ENCODE results near the gene TAF4B. TPM values are rescaled to one million over a fixed set of nuclear protein-coding genes. Genes with fewer than 3 reads are reported as not detected.
"Not testable (repeated sequence)": the region's sequence is repeated elsewhere in the genome, so short reads cannot be mapped to it uniquely, and the experiment has no call there.

TAF4B gene
- total RNA-seq, 4 donors from 2014 or later, result 6.1 to 11.8 (median 7.6) TPM

DNA sequence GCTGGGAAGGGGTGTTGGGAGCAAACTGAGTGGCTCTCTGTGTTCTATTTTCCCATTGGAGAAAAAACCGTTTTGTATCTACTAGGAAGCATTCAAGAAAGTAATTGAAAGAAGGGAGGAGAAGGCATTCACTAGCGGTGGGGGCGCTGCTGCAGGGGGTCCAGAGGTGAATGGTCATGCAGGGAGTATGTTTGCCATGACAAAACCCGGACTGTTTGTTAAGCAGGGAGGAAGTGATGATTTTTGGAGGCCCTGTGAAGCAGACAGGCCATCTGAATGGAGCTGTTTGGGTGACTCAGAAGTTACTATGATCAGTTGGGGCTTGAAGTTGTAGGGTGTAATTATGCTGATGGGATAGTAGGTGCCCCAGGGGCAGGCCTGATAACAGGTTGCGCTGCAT, 7.0 kb downstream of the TAF4B start:
- TF ChIP-seq EP300 (IDR thresholded peaks at IDR 0.05), result no peak
- no peak for TF ChIP-seq POLR2A (IDR thresholded peaks at IDR 0.05)
- no peak for TF ChIP-seq POLR2AphosphoS5 (IDR thresholded peaks at IDR 0.05)
- TF ChIP-seq, protein P1, sequence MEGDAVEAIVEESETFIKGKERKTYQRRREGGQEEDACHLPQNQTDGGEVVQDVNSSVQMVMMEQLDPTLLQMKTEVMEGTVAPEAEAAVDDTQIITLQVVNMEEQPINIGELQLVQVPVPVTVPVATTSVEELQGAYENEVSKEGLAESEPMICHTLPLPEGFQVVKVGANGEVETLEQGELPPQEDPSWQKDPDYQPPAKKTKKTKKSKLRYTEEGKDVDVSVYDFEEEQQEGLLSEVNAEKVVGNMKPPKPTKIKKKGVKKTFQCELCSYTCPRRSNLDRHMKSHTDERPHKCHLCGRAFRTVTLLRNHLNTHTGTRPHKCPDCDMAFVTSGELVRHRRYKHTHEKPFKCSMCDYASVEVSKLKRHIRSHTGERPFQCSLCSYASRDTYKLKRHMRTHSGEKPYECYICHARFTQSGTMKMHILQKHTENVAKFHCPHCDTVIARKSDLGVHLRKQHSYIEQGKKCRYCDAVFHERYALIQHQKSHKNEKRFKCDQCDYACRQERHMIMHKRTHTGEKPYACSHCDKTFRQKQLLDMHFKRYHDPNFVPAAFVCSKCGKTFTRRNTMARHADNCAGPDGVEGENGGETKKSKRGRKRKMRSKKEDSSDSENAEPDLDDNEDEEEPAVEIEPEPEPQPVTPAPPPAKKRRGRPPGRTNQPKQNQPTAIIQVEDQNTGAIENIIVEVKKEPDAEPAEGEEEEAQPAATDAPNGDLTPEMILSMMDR (IDR thresholded peaks at IDR 0.05), result no peak

DNA sequence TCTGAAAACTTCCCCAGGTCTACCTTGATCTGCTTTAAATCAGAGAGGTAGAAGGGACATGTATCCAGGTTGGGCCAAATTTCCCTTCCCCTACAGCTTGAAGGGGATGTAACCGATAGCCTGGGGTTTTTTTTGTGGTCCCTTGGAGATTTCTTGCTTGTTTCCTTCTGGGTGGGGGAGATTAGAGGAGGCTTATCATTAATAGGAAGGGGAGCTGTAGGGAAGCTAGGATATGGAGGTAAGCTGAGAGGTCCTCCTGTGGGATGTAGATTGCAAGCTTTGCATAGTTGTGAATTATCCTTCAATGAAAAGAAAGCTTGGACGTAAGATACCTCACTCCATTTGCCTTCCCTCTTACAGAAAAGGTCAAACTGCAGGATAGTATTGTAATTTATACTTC, 11.1 kb downstream of the TAF4B start:
- not testable (repeated sequence) for ATAC-seq, H3K27me3 ChIP-seq, H3K27ac ChIP-seq, H3K4me1 ChIP-seq, H3K9me3 ChIP-seq, H3K36me3 ChIP-seq, H3K4me3 ChIP-seq
- 75 to 90% methylated on average over 2 of the region's 2 CpGs for WGBS, 2 donors (ENCODE audit: low coverage in 1 of 2)

More for the DNA sequence above, 7.0 kb downstream of the TAF4B start:
- Histone ChIP-seq H3K27ac (no peak overlapping the region), H3K27me3 (no peaks in the 10 kb centered on the region), H3K36me3 (no peaks in the 10 kb centered on the region), H3K4me3 (no peak overlapping the region), H3K9me3 (no peaks in the 10 kb centered on the region), H3K4me1 (peaks cover 0 to 13% (median 0%) of the 10 kb centered on the region in 3 donors)
- WGBS, 2 donors (ENCODE audit: low coverage in 1 of 2), result 62 to 69% methylated on average over 4 to 5 of the region's 5 CpGs
- no peak for ATAC-seq

DNA sequence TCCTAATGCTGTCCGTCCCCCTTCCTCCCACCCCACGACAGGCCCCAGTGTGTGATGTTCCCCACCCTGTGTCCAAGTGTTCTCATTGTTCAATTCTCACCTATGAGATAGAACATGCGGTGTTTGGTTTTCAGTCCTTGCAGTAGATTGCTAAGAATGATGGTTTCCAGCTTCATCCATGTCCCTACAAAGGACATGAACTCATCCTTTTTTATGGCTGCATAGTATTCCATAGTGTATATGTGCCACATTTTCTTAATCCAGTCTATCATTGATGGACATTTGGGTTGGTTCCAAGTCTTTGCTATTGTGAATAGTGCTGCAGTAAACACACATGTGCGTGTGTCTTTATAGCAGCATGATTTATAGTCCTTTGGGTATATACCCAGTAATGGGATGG, 12.5 kb downstream of the TAF4B start:
- not testable (repeated sequence) for H3K27me3 ChIP-seq, H3K9me3 ChIP-seq, ATAC-seq, H3K4me3 ChIP-seq, H3K27ac ChIP-seq, H3K4me1 ChIP-seq, H3K36me3 ChIP-seq
- 85 to 94% methylated on average over 2 to 3 of the region's 4 CpGs for WGBS, 2 donors (ENCODE audit: low coverage in 1 of 2)

DNA sequence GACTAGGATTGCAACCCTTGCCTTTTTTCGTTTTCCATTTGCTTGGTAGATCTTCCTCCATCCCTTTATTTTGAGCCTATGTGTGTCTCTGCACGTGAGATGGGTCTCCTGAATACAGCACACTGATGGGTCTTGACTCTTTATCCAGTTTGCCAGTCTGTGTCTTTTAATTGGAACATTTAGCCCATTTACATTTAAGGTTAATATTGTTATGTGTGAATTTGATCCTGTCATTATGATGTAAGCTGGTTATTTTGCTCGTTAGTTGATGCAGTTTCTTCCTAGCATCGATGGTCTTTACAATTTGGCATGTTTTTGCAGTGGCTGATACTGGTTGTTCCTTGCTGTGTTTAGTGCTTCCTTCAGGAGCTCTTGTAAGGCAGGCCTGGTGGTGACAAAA, 16.1 kb downstream of the TAF4B start:
- 90% methylated on average over 3 of the region's 4 CpGs; no CpG with 5 or more reads in 1 of the 2 donors for WGBS, 2 donors (ENCODE audit: low coverage in 1 of 2)
- H3K27ac ChIP-seq, result not testable (repeated sequence)

DNA sequence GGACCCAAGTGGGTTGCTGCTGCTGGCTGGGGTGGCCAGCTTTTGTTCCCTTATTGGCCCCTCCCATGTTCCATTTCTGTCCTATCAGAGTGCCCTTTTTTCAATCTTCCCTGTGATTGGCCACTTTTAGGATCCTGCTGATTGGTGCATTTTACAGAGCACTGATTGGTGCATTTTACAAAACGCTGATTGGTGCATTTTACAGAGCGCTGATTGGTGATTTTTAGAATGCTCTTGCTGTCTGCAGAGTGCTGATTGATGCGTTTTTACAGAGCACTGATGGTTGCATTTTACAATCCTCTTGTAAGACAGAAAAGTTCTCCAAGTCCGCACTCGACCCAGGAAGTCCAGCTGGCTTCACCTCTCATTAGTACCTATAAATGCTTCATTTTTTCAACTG, 19.2 kb downstream of the TAF4B start:
- not testable (repeated sequence) for H3K4me3 ChIP-seq, H3K4me1 ChIP-seq, H3K27me3 ChIP-seq, H3K27ac ChIP-seq, ATAC-seq, H3K36me3 ChIP-seq
- WGBS, 2 donors (ENCODE audit: low coverage in 1 of 2), result 93 to 94% methylated on average over 3 to 5 of the region's 5 CpGs
- peaks cover 0 to 26% (median 0%) of the 10 kb centered on the region in 3 donors for H3K9me3 ChIP-seq

More for the DNA sequence above, 16.1 kb downstream of the TAF4B start:
- not testable (repeated sequence) for H3K4me1 ChIP-seq, H3K36me3 ChIP-seq, H3K4me3 ChIP-seq, ATAC-seq, H3K27me3 ChIP-seq
- H3K9me3 ChIP-seq, result peaks cover 0 to 26% (median 0%) of the 10 kb centered on the region in 3 donors

DNA sequence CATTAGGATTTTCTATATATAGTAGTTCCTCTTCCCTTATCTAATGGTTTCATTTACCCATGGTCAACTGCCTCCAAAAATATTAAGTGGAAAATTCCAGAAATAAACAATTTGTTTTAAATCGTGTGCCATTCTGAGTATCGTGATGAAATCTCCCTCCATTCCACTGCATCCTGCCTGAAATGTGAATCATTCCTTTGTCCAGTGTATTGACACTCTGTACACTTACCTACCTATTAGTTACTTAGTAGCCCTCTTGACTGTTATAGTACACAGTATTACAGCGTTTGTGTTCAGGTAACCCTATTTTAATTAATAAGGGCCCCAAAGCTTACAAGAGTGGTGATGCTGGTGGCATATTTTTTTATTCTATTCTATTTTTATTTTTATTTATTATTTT, 26.2 kb downstream of the TAF4B start:
- Histone ChIP-seq H3K27ac (no peak overlapping the region), H3K4me3 (no peak overlapping the region), H3K4me1 (no peaks in the 10 kb centered on the region), H3K27me3 (no peaks in the 10 kb centered on the region), H3K9me3 (no peaks in the 10 kb centered on the region), H3K36me3 (no peaks in the 10 kb centered on the region)
- TF ChIP-seq EP300 (IDR thresholded peaks at IDR 0.05) (no peak), POLR2A (IDR thresholded peaks at IDR 0.05) (no peak), POLR2AphosphoS5 (IDR thresholded peaks at IDR 0.05) (no peak)
- TF ChIP-seq, protein P1 (IDR thresholded peaks at IDR 0.05), result no peak
- ATAC-seq, result no peak
- 84 to 87% methylated on average over 3 of the region's 3 CpGs for WGBS, 2 donors (ENCODE audit: low coverage in 1 of 2)

DNA sequence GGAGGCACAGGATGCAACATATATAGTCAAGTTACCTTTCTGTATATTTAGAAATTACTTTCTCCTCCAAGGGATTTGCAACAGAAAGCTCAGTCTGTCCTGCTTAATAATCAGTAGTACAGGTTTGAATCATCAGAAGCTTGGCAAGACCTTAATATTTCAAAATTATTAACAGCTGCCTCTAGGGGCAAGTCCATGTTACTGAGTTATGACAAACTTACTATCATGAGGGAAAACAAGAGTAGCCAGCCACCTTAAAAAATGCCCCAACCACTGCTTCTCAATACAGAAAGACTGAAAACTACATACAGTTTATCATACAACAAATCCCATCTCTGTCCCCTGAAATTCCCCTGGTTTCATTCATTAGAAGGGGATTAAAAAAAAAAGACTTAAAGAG, 28.6 kb downstream of the TAF4B start:
- not testable (repeated sequence) for H3K4me3 ChIP-seq, H3K27ac ChIP-seq, ATAC-seq, H3K9me3 ChIP-seq, H3K27me3 ChIP-seq, H3K4me1 ChIP-seq, H3K36me3 ChIP-seq
